ENCODE measurements around the gene PIP5K1C.

PIP5K1C gene, protein sequence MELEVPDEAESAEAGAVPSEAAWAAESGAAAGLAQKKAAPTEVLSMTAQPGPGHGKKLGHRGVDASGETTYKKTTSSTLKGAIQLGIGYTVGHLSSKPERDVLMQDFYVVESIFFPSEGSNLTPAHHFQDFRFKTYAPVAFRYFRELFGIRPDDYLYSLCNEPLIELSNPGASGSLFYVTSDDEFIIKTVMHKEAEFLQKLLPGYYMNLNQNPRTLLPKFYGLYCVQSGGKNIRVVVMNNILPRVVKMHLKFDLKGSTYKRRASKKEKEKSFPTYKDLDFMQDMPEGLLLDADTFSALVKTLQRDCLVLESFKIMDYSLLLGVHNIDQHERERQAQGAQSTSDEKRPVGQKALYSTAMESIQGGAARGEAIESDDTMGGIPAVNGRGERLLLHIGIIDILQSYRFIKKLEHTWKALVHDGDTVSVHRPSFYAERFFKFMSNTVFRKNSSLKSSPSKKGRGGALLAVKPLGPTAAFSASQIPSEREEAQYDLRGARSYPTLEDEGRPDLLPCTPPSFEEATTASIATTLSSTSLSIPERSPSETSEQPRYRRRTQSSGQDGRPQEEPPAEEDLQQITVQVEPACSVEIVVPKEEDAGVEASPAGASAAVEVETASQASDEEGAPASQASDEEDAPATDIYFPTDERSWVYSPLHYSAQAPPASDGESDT

DNA sequence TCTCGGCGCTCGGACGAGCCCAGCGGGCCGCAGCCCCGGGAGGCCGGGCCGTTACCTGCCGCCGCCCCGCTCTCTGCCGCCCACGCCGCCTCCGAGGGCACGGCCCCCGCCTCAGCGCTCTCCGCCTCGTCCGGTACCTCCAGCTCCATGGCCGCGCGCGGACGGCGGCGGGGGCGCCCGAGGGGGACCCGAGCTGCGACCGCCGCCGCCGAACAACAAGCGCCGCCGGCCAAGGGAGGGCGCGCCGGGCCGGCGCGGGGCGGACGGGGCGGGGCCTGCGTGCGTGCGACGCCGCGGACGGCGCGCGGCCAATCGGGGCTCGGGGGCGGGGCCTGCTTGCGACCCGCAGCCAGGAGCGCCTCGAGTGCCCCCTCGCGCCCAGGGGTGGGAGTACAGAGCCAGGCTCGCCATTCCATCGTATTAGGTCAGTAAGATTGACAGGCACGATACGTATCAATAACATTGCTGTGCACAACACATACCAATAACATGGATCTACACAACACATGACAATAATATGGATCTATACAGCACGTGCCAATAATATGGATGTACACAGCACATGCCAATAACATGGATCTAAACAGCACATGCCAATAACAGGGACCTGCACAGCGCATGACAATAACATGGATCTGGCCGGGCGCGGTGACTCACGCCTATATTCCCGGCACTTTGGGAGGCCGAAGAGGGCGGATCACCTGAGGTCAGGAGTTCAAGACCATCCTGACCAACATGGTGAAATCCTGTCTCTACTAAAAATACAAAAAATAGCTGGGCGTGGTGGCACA is at the start of gene PIP5K1C:
TSS of gene PIP5K1C (minus strand) at position 227 of the 791 bp plus-strand sequence. CDS start at position 149, 78 bp downstream.
- peak; percentile 94 for DNase-seq (ENCODE audit: low read depth)

DNA sequence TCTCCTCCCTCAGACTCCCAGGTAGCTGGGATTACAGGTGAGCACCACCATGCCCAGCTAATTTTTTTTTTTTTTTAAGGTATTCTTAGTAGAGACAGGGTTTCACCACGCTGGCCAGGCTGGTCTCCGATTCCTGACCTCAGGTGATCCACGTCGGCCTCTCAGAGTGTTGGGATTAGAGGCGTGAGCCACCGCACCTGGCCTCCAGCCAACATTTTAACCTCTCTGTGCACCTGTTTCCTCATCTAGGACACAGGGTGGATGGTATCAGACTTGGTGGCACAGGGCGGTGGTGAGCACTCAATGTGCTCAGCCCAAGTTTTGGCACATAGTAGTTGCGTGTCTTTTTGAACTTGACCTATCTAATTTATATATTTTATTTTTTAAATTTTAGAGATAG is 48.7 kb upstream of the PIP5K1C start:
- no peak for DNase-seq (ENCODE audit: low read depth)

DNA sequence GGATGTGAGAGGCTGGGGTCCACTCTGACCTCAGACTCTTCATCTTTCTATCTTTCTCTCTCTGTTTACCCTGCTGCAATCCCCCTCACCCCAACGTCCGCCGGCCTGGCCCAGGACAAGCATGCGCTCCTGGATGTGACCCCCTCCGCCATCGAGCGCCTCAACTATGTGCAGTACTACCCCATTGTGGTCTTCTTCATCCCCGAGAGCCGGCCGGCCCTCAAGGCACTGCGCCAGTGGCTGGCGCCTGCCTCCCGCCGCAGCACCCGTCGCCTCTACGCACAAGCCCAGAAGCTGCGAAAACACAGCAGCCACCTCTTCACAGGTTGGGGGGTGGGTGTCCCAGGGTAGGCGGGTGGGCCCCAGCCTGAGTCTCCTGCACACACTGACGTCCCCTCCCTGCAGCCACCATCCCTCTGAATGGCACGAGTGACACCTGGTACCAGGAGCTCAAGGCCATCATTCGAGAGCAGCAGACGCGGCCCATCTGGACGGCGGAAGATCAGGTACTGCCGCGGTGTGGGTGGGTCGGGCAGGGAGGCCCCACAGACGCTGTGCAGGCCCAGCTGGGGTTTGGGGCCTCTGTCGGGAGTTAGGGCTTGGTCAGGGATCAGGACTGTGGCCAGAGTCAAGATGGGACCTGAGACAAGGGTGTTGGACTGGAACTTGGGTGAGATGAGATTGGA is 46.2 kb upstream of the PIP5K1C start:
- DNase-seq (ENCODE audit: low read depth) = no peak

DNA sequence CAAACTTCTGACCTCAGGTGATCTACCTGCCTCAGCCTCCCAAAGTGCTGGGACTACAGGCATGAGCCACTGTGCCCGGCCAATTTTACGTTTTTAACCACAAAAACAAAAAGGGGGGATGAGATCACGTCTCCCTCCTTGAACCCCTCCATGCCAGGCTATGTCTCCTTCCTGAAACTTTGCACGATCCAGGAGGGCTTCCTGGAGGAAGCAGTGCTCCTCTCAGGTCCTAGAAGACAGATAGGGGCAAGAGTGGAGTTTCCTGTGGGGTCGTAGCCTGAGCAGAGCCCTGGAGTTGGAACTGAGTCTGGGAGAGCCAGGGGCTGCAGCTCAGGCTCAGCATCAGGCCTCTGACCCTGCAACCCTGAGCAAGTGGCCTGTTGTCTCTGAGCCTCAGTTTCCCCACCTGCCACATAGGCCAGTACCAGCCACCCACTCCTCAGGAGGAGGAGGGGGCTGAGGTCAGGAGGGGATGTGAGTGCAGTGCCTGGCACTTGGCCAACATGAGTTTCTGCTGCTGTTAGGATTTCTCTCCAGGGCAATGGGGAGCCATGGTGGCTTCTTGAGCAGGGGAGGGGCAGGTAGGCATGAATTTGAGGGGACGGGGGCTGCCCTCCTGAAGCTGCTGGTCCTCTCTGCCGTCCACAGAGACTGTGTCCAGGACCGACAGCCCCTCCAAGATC is 45.2 kb upstream of the PIP5K1C start:
- no peak for DNase-seq (ENCODE audit: low read depth)

DNA sequence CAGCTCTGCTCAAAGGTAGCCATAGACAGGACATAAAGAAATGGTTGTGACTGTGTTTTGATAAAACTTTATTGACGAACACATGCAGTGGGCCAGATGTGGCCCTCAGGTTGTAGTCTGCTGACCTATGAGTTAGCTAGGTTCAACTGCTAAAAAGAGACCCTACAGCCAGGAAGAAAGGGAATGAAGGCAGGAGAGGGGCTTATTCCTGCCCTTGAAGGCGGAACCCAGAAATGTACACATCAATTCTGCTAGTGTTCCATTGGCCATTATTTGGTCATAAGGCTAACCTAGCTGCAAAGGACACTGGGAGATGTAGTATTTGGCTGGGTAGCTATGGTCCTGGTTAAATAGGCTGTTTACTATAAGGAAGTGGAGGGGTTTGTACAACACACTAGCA is 43.2 kb upstream of the PIP5K1C start:
- DNase-seq (ENCODE audit: low read depth) = no peak

DNA sequence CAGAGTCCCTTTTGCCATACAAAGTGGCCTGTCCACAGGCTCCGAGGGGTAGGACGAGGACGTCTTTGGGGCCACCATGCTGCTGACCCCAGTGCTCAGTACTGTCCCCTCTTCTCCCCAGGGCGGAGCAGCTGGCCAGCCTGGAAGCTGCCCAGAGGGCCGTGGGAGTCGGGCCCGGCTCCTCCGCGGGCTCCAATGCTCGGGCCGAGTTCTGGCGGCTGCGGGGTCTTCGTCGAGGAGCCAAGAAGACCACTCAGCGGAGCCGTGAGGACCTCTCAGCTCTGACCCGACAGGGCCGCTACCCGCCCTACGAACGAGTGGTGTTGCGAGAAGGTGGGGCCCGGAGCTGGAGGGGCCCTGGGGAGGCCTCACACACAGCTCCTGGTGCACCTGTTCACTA is 40.2 kb upstream of the PIP5K1C start:
- DNase-seq (ENCODE audit: low read depth) = no peak

DNA sequence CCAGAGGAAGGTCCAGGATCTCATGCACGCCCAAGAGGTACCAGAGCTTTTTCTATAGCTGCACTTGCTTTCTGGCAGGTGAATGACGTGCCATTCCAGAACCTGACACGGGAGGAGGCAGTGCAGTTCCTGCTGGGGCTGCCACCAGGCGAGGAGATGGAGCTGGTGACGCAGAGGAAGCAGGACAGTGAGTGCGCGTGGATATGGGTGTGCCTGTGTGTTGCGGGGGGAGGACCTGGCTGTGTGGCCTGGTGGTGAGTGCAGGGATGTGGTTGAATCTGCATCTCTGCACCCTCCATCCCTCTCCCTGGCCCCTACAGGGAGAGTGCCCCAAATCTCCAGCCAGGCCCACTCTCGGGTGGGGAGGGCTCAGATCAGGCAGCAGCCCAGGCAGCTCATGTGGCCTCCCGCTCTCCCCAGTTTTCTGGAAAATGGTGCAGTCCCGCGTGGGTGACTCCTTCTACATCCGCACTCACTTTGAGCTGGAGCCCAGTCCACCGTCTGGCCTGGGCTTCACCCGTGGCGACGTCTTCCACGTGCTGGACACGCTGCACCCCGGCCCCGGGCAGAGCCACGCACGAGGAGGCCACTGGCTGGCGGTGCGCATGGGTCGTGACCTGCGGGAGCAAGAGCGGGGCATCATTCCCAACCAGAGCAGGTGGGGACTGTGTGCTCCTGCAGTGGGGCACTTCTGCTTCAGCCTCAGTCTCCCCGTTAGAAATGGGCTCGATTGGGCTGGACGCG is 38.4 kb upstream of the PIP5K1C start:
- no peak for DNase-seq (ENCODE audit: low read depth)

DNA sequence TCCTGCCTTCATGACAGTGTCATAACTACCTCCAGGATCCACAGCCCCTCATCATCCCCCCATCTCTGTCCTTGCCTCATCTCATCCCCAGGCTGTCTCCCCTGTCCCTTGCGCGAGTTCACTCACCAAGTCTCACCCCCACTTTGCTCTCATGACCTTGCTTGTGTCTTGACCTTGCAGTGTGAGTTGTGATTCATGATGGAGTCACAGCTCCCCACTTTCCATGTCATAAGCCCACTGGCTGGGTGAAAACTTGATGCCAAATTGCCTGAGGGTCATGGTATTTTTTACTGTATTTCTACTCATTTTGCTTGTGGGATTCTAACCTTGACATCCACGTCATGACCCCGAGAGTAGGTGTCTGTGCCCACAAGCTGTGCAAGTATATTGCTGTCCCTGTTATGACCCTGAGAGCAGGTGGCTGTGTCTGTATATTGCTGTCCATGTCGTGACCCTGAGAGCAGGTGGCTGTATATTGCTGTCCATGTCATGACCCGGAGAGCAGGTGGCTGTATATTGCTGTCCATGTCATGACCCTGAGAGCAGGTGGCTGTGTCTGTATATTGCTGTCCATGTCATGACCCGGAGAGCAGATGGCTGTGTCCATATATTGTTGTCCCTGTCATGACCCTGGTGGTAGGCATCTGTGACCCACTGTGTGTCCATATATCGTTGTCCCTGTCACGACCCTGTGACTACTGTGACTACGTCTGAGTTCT is 37.4 kb upstream of the PIP5K1C start:
- DNase-seq (ENCODE audit: low read depth) = no peak

DNA sequence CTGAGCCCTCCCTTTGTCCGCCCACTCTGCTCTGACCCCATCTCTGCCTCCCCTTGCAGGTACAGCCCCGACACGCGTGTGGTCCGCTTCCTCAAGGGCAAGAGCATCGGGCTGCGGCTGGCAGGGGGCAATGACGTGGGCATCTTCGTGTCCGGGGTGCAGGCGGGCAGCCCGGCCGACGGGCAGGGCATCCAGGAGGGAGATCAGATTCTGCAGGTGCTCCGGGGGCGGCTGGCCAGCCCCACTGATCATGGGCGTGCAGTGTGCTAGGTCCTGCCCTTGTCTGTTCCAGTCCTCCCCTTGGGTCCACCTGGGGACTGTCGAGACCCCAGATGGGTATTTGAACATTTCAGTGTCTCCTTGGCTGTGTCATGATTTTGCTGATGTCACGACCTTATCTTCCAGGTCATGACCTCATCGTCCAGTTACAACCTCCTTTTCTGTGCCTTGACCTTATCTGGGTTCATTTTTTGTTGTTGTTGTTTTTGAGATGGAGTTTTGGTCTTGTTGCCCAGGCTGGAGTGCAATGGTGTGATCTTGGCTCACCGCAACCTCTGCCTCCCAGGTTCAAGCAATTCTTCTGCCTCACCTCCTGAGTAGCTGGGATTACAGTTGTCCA is 35.9 kb upstream of the PIP5K1C start:
- no peak for DNase-seq (ENCODE audit: low read depth)

DNA sequence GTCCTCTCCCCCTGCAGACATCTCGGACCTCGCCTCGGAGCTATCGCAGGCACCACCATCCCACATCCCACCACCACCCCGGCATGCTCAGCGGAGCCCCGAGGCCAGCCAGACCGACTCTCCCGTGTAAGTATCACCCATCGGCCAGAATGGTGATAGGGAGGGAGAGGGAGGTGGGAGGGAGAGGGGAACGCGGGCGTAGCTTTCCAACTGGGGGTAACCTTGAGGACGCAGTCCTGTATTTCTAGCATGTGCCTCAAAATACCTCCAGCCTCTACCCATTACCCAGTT is 34.0 kb upstream of the PIP5K1C start:
- DNase-seq (ENCODE audit: low read depth) = no peak

DNA sequence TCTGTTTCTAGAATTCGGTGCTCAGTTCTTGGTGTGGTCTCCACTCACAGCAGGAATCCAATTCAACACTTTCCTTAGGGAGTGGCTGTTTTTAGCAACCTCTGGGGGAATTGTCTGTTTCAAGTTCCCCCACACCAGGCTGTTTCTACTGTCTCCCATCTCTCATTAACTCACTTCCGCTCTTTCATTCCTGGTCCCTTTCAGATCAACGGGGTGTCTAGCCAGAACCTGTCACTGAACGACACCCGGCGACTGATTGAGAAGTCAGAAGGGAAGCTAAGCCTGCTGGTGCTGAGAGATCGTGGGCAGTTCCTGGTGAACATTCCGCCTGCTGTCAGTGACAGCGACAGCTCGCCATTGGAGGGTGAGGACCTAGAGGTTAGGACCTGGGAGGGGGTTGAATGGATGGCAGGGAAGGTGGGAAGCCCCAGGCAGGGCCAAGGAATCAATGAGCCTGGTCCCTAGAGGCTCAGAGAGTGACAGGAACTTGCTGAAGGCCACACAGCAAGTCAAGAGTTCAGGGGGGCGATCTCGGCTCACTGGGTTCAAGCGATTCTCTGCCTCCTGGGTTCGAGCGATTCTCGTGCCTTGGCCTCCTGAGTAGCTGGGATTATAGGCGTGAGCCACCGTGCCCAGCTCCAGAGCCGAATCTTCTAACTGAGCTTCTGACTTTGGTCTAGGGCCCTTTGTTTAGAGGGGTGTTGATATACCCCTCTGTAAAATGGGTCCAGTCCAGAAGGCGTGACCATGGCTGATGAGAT is 33.5 kb upstream of the PIP5K1C start:
- DNase-seq (ENCODE audit: low read depth) = no peak

DNA sequence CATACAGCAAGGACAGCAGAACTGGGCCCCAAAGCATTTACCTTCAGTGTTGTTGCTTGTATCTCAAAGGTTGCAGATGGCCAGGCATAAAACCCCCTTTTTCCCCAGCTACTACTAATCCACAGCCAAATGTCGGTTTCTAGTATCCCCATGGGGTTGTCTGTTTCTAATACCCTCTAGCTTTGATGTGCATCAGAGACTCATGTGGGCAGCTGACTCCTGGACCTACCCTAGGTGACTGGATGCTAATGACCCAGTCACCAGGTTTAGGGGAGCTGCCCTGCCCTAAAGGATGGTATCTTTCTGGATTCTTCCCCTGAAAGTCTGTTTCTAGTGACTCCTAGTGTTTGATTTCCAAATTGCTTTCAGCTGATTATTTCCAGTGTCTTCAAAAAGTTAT is 31.8 kb upstream of the PIP5K1C start:
- DNase-seq (ENCODE audit: low read depth) = no peak

DNA sequence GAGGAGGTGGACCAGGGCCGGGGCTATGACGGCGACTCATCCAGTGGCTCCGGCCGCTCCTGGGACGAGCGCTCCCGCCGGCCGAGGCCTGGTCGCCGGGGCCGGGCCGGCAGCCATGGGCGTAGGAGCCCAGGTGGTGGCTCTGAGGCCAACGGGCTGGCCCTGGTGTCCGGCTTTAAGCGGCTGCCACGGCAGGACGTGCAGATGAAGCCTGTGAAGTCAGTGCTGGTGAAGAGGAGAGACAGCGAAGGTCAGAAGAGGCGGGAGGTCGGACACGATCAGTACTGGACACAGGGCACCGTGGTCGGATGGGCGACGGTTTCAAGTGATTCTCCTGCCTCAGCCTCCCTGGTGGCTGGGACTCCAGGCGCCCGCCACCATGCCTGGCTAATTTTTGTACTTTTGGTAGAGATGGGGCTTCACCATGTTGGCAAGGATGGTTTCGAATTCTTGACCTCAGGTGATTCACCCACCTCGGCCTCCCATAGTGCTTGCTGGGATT is 30.2 kb upstream of the PIP5K1C start:
- DNase-seq (ENCODE audit: low read depth) = no peak

DNA sequence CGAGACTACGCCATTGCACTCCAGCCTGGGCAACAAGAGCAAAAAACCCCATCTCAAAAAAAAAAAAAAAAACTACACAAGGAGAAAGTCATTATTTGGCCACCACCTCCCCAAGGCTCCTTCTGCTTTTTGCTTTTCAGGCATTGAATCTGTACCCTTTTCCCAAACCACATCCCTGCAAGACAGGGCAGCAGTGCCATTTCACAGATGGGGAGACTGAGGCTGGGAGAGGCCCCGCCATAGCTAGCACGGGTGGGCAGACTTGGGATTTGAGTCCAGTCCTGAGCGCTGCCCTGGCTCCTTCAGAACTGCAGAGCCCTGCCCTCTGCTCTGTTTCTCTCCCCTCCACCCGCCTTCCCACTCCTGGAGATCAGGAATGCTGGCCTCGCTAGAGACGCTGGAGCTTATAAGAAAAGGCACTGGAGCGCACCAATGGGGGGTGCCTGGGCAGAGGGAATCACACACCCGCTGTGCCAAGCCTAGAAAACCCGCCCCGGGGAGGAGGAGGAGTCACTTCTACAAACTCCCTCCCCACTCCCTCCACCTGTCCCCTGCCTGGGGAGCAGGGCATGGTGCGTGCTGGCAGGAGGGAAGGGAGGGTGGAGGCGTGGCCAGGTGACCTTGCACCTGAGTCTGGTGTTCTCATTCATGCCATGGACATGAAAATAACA is 25.5 kb upstream of the PIP5K1C start:
- DNase-seq (ENCODE audit: low read depth) = no peak

DNA sequence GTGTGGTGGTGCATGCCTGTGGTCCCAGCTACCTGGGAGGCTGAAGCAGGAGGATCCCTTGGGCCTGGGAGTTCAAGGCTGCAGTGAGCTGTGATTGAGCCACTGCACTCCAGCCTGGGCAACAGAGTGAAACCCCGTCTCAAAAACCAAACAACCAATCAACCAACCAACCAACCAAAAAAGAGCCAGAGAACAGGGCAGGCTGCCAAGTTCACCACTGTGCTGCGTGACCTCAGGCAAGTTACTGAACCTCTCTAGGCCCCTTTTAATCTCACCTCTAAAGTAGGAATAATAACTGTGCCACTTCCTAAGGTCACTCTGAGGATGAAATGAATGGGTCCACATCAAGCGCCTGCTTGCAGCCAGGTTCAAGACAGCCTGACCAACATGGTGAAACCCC is 24.9 kb upstream of the PIP5K1C start:
- no peak for DNase-seq (ENCODE audit: low read depth)

DNA sequence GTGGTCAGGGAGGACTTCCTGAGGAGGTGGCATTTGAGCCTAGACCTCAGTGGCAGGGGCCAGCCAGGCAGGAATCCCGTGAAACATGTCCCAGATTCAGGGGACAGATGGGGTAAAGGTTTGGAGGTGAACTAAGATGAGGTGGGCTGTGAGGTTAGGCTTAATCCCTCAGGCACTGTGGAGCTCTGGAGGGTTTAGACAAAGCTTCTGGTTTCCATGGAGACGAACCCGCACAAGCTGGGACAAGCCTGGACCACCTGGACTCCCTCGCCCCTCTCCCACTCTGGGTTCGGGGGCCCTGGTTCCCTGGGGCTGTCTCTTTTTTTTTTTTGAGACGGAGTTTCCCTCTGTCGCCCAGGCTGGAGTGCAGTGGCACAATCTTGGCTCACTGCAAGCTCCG is 23.6 kb upstream of the PIP5K1C start:
- no peak for DNase-seq (ENCODE audit: low read depth)

DNA sequence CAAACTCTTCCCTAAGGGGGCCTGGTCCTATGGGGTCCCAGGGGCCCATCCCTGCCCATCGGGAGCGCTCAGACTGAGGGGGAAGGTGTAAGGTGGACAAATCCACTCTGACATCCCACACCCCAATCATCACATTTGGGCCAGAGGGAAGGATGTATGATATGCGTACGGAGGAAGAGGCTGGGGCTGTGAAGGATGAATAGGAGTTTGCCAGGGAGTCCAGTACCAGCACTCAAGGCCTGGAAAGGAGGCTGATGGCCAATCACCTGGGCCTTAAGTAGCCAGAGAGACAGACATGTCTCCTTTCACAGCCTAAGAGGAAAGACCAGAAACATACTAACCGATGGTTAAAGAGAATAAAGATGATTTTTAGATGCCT is 22.8 kb upstream of the PIP5K1C start:
- no peak for DNase-seq (ENCODE audit: low read depth)

DNA sequence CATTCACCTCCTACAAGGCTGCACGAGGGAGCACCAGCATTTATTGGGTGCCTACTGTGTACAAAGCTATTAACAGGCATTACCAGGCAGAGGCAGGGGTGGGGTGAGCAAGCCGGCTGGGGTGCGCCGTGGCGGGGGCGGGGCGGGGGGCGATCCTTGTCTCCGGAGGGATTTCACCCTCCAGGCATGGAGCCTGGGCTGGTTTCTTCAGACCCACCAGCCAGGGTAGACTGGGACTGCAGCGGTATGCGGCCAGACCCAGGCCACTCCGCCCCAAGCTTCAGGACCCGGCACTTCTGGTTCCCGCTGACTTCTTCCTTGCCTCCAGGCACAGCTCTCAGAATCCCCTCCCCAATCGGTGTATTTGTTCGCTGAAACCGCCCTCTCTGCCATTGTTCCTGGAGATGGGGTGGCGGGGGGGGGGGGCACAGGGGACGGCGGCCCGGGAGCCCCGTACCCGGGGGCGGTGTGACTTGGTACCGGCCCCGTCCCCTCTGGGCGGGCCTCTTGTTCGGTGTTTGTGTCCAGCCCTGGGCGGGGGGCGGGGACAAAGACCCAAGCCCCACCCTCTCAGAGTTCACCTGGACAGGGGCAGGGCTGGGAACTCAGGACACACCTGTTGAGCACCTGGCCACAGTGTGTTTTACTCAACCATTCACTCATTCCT is 22.3 kb upstream of the PIP5K1C start:
- no peak for DNase-seq (ENCODE audit: low read depth)

Data from stimulated activated CD8-positive, alpha-beta memory T cell treated with anti-CD3 and anti-CD28 coated beads, Interleukin-15, amount 100 ng/mL, for 24 hours (primary cell).